HG02884 (cell line): ENCODE data around the gene ANKH.
A peak's percentile ranks its signal among the peaks of the same experiment; 100 is the strongest.
"Not testable (repeated sequence)": the region's sequence is repeated elsewhere in the genome, so short reads cannot be mapped to it uniquely, and the experiment has no call there.

ENCODE experiments used
- ATAC-seq: cut with Tn5 transposase; IDR thresholded peaks from one replicate; pipeline ENCODE4 v1.9.1; 2021; ENCODE audit warnings: mild to moderate bottlenecking, moderate library complexity; ENCODE audit not compliant: unreplicated experiment

The ANKH gene

GRCh38 chr5:14830210-14831005, 41.2 kb downstream of the ANKH start:
- ATAC-seq: no peak

- ATAC-seq: no peak
These were observed 42.2 kb downstream of the ANKH start for GRCh38 chr5:14829396-14829795.

- no peak for ATAC-seq
These were observed 44.9 kb downstream of the ANKH start for GRCh38 chr5:14826714-14827113.

DNA sequence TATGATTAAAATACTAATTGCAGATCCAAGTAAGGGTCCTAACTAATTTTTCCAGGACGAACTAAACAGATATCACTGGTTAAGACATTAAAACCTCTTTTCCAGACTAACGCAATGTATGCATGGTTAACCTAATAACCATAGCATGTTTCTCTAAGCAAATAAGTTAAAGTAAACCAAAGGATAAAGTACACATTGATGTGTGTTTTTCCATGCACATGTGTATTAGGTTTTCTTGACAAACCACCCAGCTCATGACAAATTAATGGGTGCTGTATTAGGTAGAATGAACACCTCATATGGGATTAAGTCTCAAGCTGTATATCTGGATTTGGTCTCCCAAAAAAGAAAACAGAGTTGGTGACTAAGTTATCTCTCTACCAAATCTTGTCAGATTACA, 45.6 kb downstream of the ANKH start:
- ATAC-seq: no peak

GRCh38 chr5:14824499-14824898, 47.1 kb downstream of the ANKH start:
- ATAC-seq: no peak

DNA sequence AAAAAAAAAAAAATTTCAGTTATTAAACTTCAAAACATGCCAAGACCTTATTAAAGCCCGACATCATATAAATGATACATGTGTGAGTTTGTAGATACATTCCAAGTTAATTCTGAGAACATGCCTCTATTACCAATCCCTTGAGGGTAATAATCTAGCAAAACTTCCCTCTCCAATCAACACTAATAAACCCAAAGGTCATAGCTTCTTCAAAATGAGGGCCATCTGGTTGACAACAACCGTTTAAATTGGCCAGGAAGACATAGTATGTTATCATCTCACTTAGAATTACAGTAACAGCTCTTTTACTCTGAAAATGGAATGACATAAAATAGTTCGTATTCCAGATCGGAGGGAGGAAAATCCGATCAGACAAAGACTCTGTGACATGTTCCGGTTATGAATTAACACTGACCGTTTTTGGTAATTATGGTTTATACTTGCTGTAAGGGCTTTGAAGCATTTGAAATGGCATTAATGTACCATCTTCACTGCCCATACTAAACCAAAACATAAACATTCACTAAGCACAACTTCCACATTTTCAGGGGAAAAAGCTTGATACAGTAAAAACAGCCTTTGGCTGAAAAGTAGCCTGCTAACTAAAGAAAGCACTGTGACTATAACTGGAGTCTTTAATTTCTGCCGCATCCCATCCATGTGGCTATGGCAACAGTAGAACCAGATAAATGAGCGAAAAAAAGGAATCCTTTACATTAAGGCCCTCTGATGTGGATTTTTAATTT, 50.3 kb downstream of the ANKH start:
- ATAC-seq: no peak

DNA sequence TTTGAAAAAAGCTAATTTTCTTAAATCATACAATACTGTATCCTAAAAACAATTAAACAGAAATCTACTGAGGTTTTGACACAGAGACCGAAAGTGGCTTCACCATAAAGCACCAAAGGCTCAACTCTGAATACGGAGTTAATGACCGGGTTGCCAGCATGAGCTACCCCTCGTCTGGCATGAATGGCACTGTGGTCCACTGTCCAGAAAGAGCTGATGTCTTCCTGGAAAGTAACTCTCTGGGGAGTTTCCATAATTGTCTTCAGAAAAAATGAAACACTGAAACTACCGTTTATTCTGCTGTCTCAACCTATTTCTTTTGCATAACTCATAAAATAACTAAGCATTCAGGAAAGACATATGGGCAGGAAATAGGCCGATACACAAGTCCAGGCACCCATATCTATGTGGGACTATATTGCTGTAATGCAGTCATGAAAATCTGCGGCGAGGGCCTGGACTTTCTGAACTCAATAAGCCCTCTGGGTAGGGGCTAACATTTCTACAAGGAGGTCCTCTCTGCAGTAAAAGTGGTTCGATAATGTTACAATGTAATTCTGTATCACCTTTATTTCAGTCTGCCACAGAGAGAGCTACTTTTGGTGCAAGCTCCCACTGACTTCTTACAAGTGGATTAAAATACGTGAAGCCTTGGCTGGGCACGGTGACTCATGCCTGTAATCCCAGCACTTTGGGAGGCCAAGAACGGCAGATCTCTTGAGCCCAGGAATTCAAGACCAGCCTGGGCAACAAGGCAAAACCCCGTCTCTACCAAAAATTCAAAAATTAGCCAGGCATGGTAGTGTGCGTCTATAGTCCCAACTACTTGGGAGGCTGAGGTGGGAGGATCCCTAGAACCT, 52.4 kb downstream of the ANKH start:
- ATAC-seq: no peak

DNA sequence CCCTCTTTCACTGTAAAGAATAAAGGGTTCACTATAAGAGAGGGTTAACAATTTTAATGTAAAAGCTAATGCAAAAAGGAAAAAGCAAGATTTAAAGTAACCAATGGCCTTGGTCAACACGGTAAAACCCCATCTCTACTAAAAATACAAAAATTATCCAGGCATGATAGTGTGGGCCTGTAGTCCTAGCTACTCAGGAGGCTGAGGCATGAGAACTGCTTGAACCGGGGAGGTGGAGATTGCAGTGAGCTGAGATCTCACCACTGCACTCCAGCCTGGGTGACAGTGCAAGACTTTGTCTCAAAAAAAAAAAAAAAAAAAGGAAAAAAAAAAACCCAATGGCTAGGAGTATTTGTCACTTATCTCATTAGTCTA, 53.8 kb downstream of the ANKH start:
- not testable (repeated sequence) for ATAC-seq

DNA sequence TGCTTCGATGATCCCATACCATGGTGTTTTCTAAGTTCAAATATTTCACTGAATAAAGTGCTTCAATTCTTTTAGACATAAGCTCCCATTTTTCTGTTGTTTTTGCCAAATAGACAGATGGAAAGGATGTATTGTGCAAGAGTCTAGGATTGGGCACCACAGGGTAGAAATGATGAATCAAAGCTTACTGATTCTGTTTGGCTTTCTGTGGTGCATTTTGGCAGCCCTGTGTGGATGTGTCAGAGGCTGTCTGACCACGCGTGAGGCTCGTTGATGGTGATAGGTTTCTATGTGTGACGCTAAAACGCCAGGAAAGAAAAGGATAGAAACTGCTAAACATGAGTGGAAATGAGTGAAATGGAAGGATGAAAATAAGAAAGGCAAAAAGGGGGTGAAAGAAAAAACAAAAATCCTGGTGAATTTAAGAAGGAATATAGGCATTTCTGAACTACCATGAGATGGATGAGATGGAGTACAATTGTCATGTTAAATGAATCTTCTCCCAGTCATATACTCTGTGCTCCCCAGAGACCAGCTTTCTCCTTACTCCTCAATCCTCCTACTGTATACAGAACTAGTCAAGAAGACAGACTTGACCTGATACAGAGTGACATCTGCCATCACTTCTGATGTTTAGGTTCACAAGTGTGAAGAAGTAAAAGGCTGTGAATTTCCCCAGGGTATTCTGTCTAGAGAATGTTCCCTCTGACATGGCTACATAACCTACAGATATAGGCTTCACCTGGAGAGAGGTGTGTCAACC, 54.4 kb downstream of the ANKH start:
- no peak for ATAC-seq

DNA sequence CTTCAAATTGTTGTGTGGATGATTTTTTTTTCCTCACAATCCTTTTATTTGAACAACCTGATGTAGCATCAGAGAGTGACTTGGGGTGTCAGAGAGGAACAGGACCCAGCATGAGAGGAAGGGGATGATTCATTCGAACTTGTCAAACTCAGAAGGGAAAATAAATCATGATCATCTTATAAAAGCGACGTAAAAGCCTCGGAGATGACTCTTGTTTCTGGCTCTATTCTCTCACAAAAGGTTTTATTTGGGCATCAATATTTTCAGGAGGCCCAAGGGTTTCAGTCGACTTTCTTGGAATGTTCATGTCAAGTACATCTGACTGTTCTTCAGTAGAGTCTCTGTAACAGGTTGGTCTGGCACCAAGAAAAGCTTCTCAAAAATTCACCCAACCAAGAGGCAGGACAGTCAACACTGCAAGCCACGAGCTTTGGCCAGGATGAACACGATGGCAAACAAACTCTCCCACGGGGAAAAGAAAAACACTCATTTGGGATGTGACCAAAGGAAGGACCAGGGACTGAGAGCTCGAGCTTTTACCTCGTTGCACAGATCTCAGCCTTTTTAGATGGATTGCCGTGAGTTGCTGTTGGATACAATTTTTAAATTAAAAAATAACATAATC, 55.1 kb downstream of the ANKH start:
- no peak for ATAC-seq

- ATAC-seq: no peak
These were observed 57.8 kb downstream of the ANKH start for GRCh38 chr5:14813747-14814146.

DNA sequence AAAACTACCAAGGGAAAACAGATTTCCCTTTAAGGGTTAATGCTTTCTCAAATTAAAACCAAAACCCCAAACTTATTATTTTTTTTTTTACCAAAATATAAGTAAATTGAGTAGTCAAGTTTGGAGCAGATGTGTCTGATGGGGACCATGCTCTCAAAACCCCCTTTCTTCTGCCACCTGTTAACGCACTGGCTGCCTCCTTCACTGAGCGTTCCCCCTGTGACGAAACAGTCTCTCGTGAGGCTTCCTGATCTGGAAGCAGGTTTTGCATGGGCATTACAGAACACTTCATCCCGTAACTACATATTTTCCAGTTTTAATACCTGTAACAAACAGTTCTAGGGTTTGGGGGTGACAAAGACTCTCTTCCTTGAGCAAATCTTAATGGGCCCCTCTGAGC, 59.4 kb downstream of the ANKH start:
- no peak for ATAC-seq

- no peak for ATAC-seq
These were observed 60.5 kb downstream of the ANKH start for GRCh38 chr5:14810928-14811572.

DNA sequence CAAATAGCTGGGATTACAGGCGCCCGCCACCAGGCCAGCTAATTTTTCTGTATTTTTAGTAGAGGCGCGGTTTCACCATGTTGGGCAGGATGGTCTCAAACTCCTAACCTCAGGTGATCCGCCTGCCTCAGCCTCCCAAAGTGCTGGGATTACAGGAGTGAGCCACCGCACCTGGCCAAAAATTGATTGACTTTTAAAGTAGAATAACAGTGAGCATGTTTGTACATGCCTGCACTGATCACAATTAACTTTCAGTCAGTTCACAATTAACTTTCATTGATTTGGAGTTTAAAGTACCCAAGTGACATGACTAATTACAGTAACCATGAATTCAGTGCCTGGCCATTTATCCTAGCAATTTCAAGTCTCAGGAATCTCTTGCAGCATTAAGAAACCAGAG, 61.3 kb downstream of the ANKH start:
- ATAC-seq: no peak

- peak; percentile 99 for ATAC-seq
These were observed 62.0 kb downstream of the ANKH start for GRCh38 chr5:14809369-14810155.

DNA sequence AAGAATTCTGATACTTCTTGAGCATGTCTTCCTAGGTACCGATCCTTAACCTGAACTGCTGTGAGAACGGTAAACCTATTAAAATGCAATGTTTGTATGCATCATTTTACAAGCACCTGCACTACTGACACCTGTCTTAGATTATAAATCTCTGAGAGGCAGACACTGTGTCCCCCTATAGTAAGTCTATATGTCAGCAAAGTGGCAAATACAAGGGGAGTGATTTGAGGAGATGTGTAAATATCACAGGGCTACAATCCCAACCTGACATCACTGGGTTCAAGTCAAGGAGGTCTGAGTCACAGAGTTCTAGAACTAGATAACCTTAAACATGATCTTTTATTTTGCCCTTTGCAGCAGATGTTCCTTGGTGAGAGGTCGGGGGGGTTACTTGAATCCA, 64.1 kb downstream of the ANKH start:
- ATAC-seq: no peak

DNA sequence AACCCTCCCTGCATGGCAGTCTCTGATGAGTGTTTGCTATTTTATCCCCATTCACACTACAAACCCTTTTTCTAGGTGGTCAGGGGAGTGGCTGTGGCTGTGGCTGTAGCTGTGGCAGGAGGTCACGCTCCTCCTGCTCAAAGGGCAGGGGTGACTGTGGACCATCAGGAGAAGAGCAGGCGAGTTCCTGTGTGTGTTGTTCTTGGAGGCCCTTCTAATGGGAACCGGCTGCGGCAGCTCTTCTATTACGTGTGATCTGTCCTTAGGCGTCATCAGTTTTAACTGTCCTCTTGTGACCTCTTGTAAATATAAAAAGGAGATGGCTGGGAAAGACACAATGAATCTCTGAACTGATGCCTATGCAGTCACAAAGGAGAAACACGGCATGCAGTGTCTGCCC, 65.1 kb downstream of the ANKH start:
- ATAC-seq: no peak

- ATAC-seq: no peak
These were observed 69.0 kb downstream of the ANKH start for GRCh38 chr5:14802541-14802940.

- ATAC-seq: no peak
These were observed 69.8 kb downstream of the ANKH start for GRCh38 chr5:14801792-14802191.
